HG02623 (cell line): ENCODE data around the gene VARS2.
"Not testable (repeated sequence)": the region's sequence is repeated elsewhere in the genome, so short reads cannot be mapped to it uniquely, and the experiment has no call there.

Experiments
- ATAC-seq: cut with Tn5 transposase; IDR thresholded peaks from one replicate; pipeline ENCODE4 v1.9.1; 2021; ENCODE audit warnings: moderate library complexity; ENCODE audit not compliant: unreplicated experiment

VARS2 gene

GRCh38 chr6:30960907-30961673 lies 47.1 kb downstream of the VARS2 start:
- ATAC-seq, result no peak

DNA sequence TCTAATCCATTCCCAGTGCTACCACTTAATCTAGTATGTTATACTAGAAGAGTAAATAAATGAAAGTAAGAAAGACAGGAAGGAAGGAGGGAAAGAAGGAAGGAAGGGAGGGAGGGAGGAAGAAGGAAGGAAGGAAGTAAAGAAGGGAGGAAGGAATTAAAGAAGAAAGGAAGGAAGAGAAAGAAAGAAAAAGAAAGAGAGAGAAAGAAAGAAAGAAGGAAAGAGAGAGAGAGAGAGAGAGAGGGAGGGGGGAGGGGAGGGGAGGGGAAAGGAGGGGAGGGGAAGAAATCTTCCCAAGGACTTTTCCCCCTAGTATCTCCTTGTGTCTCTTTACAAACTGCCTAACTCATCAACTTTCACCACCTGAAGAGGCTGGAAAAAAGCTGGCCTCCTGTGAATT lies 48.7 kb downstream of the VARS2 start:
- ATAC-seq, result no peak

GRCh38 chr6:30963641-30964040 lies 49.6 kb downstream of the VARS2 start:
- no peak for ATAC-seq

GRCh38 chr6:30964075-30964474 lies 50.0 kb downstream of the VARS2 start:
- ATAC-seq, result no peak

- ATAC-seq, result no peak
Observed at GRCh38 chr6:30965140-30965601, 51.1 kb downstream of the VARS2 start.

- ATAC-seq, result no peak
Observed at GRCh38 chr6:30966154-30966553, 52.1 kb downstream of the VARS2 start.

DNA sequence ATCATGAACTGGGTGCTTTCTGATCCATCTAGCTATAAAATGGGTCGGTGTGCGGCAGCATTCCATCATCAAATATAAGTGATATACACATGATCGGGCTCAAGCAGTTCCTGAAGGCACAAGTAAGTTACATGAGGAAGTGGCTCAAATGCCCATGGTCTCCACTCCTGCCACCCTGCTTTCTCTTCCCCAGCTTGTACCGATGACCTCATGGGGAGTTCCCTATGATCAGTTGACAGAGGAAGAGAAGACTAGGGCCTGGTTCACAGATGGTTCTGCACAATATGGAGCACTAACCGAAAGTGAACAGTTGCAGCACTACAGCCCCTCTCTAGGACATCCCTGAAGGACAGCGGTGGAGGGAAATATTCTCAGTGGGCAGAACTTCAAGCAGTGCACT lies 55.1 kb downstream of the VARS2 start:
- not testable (repeated sequence) for ATAC-seq

- ATAC-seq, result no peak
Observed at GRCh38 chr6:30970946-30971345, 56.9 kb downstream of the VARS2 start.

- ATAC-seq, result no peak
Observed at GRCh38 chr6:30972816-30973215, 58.8 kb downstream of the VARS2 start.

- ATAC-seq, result no peak
Observed at GRCh38 chr6:30974490-30975252, 60.6 kb downstream of the VARS2 start.
